Measurements from ENCODE around the gene BLCAP. TPM values are rescaled to one million over a fixed set of nuclear protein-coding genes. Genes with fewer than 3 reads are reported as not detected.

BLCAP gene
- total RNA-seq, 1 experiment from 2014 or later, result 90.4 TPM

DNA sequence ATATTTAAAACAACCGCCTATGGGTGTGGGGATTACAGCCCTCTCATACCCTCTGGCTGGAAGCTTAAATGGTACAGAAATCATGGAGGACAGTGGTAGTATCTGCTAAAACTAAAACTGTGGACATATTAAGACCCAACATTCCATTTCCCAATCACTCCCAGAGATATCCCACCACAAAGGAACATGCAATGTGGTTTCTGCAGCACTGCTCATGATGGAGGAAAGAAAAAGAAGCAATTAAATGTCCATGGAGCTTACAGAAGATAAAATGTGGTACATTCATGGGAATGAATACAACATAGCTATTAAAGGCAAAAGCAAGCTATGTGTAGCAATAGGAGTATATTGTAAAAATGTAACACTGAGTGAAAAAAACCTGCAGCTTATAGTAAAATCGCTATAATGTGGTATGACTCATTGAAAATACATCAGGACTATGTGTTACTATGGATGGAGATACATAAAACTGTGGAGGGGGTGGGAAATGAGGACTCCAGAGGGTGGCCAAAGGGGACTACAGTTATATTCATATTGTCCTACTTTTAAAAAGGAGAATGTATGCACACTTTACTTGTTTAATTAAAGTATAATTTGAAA is 29.5 kb downstream of the BLCAP start:
- intact Hi-C loops (cut with micrococcal nuclease; ENCODE audit: unreplicated experiment), result no loop called here
- no TSS peak for BruUV-seq (replicated peaks)
- H3K27ac Mint-ChIP-seq (ENCODE audit: unreplicated experiment), result no peak overlapping the region
- CTCF ChIA-PET, result interaction anchor here (0.6 to 1.2 kb wide), 2 partner anchors 9 to 23 kb away, joined by 3 to 4 read pairs; no protein-coding TSS in a partner anchor
- no peak overlapping the region for H3K4me3 Mint-ChIP-seq (ENCODE audit: low read depth, unreplicated experiment)
- no peaks in the 10 kb centered on the region for H3K27me3 Mint-ChIP-seq (ENCODE audit: unreplicated experiment)
- no peaks in the 10 kb centered on the region for H3K9me3 Mint-ChIP-seq (ENCODE audit: low read depth, unreplicated experiment)
- H3K4me1 Mint-ChIP-seq (ENCODE audit: low read depth, unreplicated experiment), result no peaks in the 10 kb centered on the region
- TF ChIP-seq, protein P1, sequence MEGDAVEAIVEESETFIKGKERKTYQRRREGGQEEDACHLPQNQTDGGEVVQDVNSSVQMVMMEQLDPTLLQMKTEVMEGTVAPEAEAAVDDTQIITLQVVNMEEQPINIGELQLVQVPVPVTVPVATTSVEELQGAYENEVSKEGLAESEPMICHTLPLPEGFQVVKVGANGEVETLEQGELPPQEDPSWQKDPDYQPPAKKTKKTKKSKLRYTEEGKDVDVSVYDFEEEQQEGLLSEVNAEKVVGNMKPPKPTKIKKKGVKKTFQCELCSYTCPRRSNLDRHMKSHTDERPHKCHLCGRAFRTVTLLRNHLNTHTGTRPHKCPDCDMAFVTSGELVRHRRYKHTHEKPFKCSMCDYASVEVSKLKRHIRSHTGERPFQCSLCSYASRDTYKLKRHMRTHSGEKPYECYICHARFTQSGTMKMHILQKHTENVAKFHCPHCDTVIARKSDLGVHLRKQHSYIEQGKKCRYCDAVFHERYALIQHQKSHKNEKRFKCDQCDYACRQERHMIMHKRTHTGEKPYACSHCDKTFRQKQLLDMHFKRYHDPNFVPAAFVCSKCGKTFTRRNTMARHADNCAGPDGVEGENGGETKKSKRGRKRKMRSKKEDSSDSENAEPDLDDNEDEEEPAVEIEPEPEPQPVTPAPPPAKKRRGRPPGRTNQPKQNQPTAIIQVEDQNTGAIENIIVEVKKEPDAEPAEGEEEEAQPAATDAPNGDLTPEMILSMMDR (IDR thresholded peaks at IDR 0.05; ENCODE audit: unreplicated experiment), result no peak
- H3K36me3 Mint-ChIP-seq (ENCODE audit: insufficient read depth, unreplicated experiment), result no peaks in the 10 kb centered on the region
- no peak for DNase-seq

DNA sequence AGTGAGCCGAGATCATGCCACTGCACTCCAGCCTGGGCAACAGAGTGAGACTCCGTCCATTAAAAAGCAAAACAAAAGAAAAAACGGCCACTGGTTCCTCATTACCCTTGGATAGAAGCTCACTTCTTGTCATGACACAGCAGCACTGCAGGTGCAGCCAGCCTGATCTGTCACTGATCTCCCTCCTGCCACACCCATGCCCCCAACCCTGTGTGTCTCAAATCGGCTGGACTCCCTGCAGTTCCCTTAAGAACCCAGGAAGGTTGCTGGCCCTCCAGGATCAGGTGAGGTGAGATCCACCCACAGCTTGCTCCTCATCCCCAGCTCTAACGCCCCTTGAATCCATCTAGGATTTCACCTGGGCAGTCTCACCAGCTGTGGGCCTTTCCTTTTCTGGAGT is 32.9 kb downstream of the BLCAP start:
- Mint-ChIP-seq H3K9me3 (ENCODE audit: low read depth, unreplicated experiment) (peaks cover 2% of the 10 kb centered on the region), H3K4me3 (ENCODE audit: low read depth, unreplicated experiment) (no peak overlapping the region), H3K27me3 (ENCODE audit: unreplicated experiment) (peaks cover 21% of the 10 kb centered on the region), H3K4me1 (ENCODE audit: low read depth, unreplicated experiment) (no peaks in the 10 kb centered on the region), H3K36me3 (ENCODE audit: insufficient read depth, unreplicated experiment) (no peaks in the 10 kb centered on the region), H3K27ac (ENCODE audit: unreplicated experiment) (no peak overlapping the region)
- no TSS peak for BruUV-seq (replicated peaks)
- TF ChIP-seq, protein P1 (IDR thresholded peaks at IDR 0.05; ENCODE audit: unreplicated experiment), result no peak
- CTCF ChIA-PET, result no interaction called here
- no peak for DNase-seq
- intact Hi-C loops (cut with micrococcal nuclease; ENCODE audit: unreplicated experiment), result no loop called here

DNA sequence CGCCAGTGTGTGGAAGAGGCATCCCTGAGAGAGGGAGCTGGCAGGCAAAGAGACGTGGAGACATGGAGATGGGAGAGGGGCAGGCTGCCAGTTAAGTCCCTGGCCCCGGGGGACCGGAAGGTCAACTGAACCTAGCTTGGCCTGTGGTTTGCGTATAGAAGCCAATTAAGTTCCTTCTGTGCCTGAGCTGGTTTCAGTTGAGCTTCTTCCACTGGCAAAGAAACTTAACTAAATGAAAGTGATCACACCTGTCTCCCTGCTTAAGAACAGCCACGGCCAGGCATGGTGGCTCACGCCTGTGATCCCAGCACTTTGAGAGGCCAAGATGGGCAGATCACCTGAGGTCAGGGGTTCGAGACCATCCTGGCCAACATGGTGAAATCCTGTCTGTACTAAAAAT is 33.4 kb downstream of the BLCAP start:
- Mint-ChIP-seq H3K36me3 (ENCODE audit: insufficient read depth, unreplicated experiment) (no peaks in the 10 kb centered on the region), H3K9me3 (ENCODE audit: low read depth, unreplicated experiment) (peaks cover 2% of the 10 kb centered on the region), H3K27me3 (ENCODE audit: unreplicated experiment) (peaks cover 21% of the 10 kb centered on the region), H3K4me3 (ENCODE audit: low read depth, unreplicated experiment) (no peak overlapping the region), H3K4me1 (ENCODE audit: low read depth, unreplicated experiment) (no peaks in the 10 kb centered on the region), H3K27ac (ENCODE audit: unreplicated experiment) (no peak overlapping the region)
- intact Hi-C loops (cut with micrococcal nuclease; ENCODE audit: unreplicated experiment), result no loop called here
- DNase-seq, result no peak
- no TSS peak for BruUV-seq (replicated peaks)
- TF ChIP-seq, protein P1 (IDR thresholded peaks at IDR 0.05; ENCODE audit: unreplicated experiment), result no peak
- CTCF ChIA-PET, result no interaction called here

DNA sequence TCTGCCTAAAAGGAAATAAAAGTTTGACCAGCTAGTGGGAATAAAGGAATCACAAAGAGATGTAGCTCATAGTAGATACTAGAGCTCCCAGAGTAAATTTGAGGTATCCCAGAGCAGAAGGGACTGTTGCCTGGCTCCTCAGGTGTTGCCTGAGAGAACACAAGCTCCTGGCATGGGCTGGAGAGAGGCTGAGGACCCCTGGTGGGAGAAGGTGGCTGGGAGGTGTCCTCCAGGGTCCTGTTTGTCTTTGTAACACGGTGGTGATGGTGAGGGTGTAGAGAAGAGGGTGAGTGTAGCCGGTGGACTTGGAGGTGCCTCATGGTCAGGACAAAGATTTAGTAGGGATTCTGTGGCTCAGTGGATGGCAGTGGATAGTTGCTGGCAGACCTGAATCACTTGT is 34.7 kb downstream of the BLCAP start:
- CTCF ChIA-PET, result interaction anchor here (0.6 to 1.5 kb wide), 2 partner anchors 9 to 217 kb away, joined by 3 to 4 read pairs; no protein-coding TSS in a partner anchor
- H3K4me1 Mint-ChIP-seq (ENCODE audit: low read depth, unreplicated experiment), result no peaks in the 10 kb centered on the region
- H3K27me3 Mint-ChIP-seq (ENCODE audit: unreplicated experiment), result peaks cover 26% of the 10 kb centered on the region
- no peak overlapping the region for H3K27ac Mint-ChIP-seq (ENCODE audit: unreplicated experiment)
- TF ChIP-seq, protein P1 (IDR thresholded peaks at IDR 0.05; ENCODE audit: unreplicated experiment), result no peak
- no peak for DNase-seq
- H3K9me3 Mint-ChIP-seq (ENCODE audit: low read depth, unreplicated experiment), result peaks cover 2% of the 10 kb centered on the region
- BruUV-seq (replicated peaks), result no TSS peak
- no peak overlapping the region for H3K4me3 Mint-ChIP-seq (ENCODE audit: low read depth, unreplicated experiment)
- H3K36me3 Mint-ChIP-seq (ENCODE audit: insufficient read depth, unreplicated experiment), result no peaks in the 10 kb centered on the region
- intact Hi-C loops (cut with micrococcal nuclease; ENCODE audit: unreplicated experiment), result no loop called here

Measured in Calu3 (cell line).